HG03457 (cell line): ENCODE data around the gene GUF1.
A peak's percentile ranks its signal among the peaks of the same experiment; 100 is the strongest.

Experiments
- ATAC-seq: cut with Tn5 transposase; IDR thresholded peaks from one replicate; pipeline ENCODE4 v1.9.1; 2021; ENCODE audit warnings: moderate number of reproducible peaks; ENCODE audit not compliant: unreplicated experiment

Gene GUF1, protein sequence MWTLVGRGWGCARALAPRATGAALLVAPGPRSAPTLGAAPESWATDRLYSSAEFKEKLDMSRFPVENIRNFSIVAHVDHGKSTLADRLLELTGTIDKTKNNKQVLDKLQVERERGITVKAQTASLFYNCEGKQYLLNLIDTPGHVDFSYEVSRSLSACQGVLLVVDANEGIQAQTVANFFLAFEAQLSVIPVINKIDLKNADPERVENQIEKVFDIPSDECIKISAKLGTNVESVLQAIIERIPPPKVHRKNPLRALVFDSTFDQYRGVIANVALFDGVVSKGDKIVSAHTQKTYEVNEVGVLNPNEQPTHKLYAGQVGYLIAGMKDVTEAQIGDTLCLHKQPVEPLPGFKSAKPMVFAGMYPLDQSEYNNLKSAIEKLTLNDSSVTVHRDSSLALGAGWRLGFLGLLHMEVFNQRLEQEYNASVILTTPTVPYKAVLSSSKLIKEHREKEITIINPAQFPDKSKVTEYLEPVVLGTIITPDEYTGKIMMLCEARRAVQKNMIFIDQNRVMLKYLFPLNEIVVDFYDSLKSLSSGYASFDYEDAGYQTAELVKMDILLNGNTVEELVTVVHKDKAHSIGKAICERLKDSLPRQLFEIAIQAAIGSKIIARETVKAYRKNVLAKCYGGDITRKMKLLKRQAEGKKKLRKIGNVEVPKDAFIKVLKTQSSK

DNA sequence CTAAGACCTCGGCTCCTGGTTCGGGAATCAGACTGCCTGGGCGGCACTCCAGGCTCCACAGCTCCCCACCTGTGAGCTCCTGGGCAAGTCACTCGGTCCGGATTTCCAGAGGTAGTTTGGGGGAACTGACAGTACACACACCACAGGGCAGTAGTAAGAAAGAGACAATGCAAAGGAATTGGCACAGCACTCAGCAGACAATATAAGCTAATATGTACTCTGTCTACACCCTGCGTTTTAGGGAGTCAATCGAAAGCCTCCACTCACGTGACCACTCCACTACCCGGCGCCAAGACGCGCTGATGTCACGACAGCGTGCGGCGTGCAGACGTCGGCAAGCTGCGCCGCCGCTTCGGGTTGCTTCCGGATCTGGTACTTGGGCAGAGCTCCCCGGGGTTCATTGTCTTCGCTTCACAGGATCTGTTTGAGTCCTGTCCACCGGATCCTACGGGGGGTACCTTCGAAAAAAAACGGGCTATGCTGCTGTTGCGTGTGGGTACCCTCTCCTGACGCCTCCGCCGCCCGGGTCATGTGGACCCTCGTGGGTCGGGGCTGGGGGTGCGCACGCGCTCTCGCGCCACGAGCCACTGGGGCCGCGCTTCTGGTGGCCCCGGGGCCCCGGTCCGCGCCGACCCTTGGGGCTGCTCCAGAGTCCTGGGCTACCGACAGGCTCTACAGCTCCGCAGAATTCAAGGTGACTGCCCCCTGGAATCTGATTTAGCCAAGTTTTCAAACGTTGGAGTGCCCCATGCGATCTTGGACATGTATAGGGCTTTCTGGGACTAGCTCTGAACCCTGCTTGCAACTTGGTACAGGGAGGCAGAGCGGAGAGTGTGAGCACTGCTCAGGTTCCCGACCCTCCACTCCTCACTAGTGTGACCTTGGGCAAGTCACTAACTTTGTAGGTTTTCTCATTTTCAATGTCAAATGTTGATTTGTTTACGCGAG is at the start of gene GUF1:
Gene GUF1 (plus strand): TSS at position 327 of the 948 bp plus-strand sequence. CDS start 203 bp downstream, at position 530.
- peak; percentile 97 for ATAC-seq

DNA sequence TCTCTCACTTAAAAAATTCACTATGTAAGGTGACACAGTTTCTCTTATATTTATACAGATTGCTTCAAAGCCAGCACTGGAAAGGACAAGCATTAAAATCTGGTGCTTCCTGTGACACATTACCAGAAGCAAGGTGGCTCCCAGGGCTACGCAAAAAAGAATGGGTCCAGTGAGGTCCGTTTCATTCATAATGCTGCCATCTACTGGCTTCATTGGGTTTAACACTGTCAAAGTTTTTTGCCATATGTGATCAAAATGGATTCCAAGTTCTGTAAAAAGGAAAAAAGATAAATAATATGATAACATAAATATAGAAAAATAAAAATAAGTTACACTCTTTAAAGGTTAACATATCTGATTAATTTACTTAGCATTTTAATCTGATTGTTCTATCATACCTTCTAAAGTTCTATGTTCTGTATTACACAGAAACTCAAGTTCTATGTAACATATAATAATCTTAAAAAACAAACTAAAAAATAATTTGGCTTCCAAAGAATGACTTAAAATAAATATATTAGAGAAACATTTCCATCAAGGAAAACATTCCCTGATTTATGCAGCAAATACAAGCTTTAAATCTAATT is 48.8 kb upstream of the GUF1 start:
- peak; percentile 93 for ATAC-seq

DNA sequence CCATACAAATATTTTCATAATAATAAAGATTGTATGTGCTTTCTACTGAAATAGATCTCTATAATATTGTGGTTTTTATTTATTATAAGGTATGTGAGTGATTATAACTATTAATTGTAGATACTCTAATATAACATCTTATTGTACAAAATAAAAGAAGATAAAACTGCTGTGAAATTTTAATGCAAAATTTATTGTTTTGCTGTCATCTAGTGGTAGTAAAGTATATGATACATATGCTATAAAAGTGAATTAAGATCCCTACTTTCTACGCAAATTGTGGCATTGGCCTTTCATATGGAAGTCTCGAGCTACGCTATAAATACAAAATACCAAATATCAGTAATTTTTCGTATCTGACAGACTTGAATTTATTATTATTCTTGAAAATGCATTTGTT is 46.1 kb upstream of the GUF1 start:
- ATAC-seq, result no peak

DNA sequence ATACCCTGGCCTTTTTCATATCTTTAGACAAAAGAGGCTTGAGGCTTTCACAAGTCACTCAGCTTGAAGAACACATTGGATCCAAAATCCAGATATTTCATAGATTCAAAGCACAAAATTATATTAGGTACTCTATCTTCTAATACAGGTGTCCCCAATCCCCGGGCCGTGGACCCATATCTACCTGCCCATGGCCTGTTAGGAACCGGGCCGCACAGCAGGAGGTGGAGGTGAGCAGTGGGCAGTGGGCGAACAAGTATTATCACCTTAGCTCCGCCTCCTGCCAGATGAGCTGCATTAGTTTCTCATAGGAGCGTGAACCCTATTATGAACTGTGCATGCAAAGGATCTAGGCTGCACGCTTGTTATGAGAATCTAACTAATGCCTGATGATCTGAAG is 45.5 kb upstream of the GUF1 start:
- ATAC-seq, result no peak

DNA sequence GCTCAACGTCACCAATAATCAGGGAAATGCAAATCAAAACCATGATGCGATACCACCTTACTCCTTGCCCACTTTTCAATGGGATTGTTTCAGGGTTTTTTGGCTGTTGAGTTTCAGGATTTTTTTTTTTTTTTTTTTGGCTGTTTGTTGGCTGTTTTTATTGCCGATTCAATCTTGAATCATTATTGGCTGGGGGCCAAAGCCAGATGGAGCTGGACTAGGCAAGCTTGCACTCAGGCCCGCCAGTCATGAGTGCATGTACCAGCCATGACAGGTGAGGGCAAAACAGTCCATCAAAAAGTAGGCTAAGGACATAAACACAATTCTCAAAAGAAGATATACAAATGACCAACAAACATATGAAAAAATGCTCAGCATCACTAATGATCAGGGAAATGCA is 40.1 kb upstream of the GUF1 start:
- no peak for ATAC-seq

DNA sequence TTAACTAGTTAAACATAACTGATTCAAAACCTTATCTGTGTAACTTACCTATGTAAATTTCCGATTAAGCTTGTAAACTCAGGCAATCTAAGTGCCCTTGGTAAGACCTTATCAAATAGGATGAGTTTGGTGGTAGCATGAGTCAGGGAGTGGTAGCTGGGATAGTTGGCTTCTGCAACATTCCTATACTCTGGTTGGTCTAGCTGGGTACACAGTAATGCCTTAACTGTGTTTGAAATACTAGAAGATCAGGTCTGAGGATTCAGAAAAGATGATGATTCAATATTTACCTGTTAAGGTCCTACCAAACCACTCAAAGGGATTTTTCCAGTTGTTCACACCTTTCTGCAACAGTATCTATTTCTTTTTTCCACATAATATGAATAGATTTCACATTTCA is 32.1 kb upstream of the GUF1 start:
- ATAC-seq, result no peak

DNA sequence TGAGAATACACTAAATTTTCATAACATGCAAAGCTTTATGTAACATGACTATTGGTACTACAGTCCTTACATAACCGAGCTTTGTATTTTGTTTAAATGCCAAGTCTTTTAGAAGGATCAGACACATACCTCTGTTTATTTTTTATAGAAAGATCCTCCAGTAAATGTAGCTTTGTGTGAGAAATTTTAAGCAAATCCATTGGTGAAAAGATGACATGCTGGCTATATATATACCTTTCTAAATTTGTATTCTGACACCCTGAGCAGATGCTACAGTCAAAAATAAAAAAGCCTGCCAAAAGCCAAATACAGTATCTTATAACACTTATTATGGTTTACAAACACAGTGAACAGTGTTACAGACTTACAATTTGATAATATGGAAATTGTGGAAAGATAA is 26.8 kb upstream of the GUF1 start, which contains the start of gene YIPF7:
Gene YIPF7 (minus strand): TSS at position 201 of the 400 bp plus-strand sequence. CDS start 1,525 bp downstream, outside the sequence.
- ATAC-seq, result no peak

DNA sequence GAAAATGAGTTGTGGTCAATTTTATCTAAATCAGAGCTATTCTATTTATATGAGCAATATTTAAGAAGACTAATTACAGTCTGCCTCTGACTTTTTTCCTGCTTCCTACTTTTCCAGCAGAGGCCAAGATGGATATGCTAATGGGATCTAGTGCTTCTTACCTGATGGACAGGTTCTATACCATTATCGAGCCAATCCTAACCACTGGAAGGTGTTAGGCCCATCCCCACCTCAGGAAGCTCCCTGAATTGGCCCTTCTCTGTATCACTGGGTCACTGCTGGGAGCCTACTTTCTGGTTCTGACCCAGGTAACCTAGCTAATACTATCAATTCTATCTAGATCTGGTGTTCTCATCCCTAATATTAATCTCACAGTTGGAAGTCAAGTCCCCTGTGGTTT is 26.2 kb upstream of the GUF1 start:
- ATAC-seq, result no peak

DNA sequence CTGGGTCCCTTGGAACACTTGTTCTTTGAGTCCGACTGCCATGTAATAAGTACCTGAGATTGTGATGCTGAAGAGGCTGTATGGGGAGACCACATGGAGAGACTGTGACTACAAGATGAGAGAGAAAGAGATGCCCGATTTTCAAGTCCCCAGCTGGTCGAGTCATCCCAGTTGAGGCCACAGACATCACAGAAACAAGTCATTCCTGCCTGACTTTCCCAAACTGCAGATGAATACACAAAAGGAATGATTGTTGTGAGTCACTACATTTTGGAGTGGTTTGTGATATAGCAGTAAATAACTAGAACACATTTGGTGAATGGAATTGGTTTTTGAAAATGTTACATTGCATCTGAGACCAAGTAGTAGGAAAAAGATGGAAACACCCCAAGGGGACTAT is 17.8 kb upstream of the GUF1 start:
- ATAC-seq, result no peak

DNA sequence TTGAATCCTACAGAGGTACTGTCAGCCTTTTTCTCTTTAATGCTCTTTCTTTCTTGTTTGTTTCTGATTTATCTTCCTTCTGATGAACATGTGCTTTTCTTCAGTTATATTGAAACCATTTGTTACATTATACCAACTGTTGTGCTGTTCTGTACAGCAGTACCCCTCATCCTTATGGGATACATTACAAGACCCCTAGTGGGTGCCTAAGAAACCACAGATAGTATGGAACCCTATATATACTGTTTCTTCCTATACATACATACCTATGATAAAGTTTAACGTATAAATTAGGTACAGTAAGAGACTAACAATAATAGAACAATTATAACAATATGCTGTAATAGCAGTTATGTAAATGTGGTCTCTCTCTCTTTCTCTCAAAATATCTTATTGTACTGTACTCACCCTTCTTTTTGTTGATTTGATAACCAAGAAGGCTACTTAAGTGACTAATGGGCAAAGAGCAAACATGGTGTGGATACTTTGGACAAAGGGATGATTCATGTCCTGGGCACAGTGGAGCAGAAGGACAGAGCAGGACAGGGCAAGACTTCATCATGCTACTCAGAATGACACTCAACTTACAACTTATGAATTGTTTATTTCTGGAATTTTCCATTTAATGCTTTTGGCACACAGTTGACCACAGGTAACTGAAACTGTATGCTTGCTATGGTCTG is 16.1 kb upstream of the GUF1 start:
- ATAC-seq, result no peak

DNA sequence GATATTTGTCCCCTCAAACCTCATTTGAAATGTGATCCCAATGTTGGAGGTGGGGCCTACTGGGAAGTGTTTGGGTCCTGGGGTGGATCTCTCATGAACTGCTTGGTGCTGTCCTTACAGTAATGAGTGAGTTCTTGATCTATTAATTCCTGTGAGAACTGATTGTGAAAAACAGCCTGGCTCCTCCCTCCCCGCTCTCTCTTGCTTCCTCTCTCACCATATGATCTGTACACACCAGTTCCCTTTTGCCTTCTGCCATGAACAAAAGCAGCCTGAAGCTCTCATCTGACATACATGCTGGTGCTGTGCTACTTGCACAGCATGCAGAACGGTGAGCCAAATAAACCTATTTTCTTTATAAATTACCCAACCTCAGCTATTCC is 15.6 kb upstream of the GUF1 start:
- no peak for ATAC-seq

DNA sequence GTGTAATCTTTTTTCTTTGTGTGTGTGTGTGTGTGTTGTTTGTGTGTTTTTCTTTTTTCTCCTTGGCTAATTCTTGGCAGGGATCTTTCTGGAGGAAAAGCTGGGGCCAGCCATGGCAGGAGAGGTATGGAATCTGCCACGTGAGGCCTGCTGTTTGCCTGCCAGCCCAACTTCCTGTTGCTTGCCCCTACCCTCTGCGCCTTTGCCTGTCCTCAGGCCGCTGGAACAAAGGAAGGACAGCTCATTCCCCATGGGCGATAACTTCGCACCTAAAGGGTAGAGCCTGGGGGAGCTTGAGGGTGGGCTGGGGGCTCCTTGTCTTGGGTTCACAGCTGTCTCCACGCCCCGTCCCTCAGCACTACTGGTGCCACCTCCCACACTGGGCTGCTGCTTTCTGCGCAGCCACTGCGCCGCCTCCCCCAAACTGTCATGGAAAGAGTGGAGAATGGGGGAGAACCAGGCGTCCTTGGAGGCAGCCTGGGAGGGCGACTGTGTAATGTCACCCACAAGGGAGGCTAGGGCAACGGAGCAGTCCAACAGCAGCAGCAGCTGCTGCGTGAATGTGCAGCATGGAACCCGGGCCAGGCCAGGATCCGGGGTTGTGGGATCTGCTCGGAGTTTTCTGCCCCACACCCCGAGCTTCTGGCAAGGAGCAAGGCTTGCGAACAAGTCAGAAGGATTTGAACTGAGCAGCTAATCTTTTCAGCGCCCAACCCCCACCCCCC is 14.5 kb upstream of the GUF1 start:
- ATAC-seq, result no peak

DNA sequence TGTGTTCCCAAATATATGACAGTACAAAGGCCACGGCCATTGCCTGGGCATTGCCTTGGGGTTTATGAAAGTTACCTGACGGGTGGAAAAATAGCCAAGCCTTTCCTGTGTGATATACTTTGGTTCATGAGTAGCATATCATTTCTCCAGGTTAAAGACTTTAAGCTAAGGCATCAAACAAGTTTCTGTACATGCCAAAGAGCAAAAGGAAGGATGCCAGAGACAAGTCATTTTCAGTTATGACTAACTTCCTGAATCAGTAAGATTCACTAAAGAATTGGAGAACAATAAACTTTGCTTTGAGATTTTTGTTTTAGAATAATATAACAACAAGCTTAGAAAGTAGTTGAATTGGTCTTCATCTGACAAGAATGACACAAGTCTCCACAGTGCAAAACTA is 9.7 kb upstream of the GUF1 start:
- ATAC-seq, result no peak

DNA sequence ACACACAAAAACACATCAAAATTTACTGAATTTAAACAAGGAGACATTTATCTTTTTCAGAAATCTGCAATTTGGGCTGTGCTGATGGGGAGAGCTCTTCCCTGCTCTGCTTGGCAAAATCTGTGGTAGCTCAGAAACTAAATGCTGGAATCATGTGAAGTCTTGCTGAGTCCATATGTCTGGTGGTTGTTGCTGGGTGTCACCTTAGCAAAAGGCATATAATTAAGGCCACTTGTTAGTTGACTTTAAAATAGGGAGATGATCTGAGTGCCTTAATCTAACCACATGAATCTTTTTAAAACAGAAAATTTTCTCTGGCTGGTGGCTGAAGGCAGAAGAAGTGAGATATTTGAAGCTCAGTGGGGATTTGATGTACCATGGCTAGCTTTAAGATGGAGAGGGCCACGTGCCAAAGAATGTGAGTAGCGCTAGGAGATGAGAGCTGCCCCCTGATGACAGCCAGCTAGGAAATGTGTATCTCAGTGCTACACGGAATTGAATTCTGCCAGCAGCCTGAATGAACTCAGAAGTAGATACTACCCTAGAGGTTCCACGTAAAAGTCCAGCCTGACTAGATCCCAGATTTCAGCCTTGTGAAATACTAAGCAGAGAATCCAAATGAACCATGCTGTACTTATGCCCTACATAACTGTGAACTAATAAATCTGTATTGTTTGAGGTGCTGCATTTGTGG is 7.6 kb upstream of the GUF1 start:
- ATAC-seq, result no peak

DNA sequence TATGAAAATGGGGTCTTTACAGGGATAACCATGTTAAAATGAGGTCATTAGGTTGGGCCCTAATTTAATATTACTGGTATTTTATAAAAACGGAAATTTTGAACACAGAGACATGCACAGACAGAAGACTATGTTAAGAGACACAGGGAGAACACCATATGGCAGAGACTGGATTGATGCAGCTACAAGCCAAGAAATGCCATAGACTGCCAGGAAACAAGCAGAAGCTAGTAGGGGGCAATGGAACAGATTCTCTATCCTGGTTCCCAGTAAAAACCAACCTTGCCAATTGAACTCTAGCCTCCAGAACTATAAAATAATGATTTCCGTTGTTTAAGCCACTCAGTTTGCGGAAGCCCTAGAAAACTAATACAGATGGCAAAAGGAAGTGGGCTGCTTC is 6.6 kb upstream of the GUF1 start:
- ATAC-seq, result no peak

DNA sequence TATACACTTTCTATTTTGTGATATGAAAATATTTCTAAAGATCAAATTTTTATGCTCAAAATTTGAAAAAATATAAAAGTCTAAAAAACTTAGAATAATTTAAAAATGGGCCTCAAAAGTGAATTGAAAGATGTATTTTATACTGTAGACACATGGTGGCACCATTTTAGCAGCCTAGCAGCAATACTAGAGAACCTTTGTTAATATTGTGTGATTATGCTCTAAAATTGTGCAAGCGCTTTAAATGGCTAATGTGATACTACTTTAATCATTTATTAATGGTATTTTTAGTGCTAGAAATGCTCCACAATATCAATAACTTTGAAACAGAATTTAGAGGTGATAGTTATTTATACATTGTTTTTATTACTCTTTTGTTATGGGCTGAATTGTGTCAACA is 3.7 kb upstream of the GUF1 start:
- no peak for ATAC-seq

DNA sequence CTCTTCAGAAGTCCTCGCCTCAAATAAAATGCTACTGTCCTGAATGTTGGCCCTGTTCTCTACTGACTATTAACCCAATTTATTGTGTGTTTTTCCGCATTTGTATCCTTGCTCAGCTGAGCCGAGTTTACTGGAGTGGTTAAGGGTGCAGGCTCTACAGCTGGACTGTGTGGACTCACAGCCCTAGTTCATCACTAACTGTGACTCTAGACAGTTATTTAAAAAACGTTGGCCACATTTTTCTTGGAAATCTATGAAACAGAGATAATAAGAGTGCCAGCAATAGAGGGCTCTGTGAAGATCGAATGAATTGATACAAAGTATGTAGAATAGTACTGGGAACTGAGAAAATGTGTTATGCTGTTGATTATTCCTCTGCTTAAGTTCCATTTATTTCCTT is 2.9 kb upstream of the GUF1 start:
- no peak for ATAC-seq

DNA sequence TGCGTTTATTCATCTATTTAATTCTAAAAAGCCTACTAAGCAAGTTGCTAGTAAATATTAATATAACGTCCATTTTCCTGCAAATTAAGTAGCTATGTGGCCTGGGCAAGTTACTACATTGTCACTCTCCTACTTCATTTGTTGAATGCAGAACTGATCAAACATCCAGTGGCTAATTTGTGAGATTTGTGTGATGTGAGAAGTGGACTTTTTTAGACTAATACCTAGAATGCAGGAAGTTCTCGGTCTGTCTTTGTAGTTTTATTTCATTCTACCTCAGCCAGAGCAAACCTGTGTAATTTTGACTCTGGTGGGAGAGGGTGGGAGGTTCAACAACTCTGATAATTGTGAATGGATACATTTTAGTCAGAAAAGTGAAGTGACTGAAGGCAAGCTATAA is 840 bp downstream of the GUF1 start:
- ATAC-seq, result no peak

DNA sequence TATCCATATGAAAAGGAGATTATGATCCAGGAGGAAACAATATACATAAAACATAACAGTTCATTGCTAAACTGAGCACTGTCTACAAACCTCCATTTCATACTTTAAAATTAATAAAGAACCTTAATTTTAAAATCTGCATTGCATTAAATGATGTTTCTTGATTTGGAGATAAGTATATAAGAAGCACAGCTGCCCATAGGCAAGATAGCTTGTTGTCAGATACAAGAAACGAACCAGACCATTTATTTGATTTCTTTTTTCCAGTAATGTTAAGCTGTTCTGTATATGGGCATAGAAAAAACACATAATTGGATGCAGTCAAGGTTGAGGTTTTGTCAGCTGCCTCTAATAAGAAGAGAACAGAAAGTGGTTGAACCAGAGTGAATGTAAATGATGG is 6.4 kb downstream of the GUF1 start:
- ATAC-seq, result no peak
